HS-5 (cell line): ENCODE results near the gene PROSER1.
"Not testable (repeated sequence)": the region's sequence is repeated elsewhere in the genome, so short reads cannot be mapped to it uniquely, and the experiment has no call there.

Experiments used
- DNase-seq: peaks from one replicate; pipeline ENCODE4 v3.0.0-alpha.2; 2012; ENCODE audit warnings: low read depth

Gene PROSER1

DNA sequence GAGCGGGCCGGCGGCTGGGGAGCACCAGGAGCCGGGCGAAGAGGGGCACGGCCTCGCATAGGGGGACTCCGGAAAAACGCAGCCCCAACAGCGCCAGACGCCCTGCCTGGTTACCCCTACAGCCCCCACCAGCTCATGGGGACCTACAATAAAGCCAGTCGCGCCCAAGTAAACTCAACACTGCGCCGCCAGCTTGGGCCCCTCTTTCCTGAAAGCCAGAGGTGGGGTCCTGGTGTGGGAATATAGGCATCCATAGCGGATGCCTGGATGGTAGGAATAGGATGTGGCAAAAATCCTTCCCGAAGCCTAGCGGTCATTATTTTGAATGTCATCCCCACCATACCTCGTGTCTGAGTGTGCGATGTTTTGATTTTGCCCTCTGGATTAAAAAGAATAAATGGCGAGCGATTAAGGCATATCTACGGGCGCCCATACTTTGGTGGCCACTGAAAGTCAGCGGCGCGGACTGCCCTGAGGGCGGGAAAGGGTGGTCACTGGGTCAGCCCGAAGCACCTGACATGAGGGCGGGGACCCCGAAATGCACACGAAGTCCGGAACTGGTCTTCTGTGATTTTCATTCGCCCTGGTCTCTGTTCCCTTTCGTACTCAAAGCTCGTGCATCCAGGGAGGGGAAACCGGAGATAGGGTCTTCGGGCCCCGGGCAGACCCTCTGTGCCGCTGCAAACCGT, at the start of gene PROSER1, which contains the start of gene NHLRC3:
Gene PROSER1, minus strand, starts transcription at position 210 of the 689 bp plus-strand sequence. CDS start 847 bp downstream, outside the sequence.
Gene NHLRC3, plus strand, starts transcription at position 577 of the 689 bp plus-strand sequence. CDS start 184 bp downstream, outside the sequence.
- peak; percentile 56 for DNase-seq

DNA sequence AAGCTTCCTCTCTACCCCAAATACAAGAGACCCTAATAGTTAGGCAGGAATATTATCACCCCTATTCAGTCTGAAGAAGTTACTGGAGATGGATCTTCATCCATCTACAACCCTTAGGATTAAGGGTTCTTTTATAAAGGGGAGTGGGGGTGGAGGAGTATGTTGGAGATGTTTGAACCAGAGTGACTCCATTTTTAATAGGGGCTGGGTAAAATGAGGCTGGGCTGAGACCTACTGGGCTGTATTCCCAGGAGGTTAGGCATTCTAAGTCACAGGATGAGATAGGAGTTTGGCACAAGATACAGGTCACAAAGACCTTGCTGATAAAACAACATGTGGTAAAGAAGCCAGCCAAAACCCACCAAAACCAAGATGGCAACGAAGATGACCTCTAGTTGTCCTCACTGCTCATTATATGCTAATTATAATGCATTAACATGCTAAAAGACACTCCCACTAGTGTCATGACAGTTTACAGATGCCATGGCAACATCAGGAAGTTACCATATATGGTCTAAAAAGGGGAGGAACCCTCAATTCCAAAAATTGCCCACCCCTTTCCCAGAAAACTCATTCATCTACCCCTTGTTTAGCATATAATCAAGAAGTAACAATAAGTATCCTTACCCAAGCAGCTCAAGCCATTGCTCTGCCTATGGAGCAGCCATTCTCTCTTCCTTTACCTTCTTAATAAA, 48.5 kb upstream of the PROSER1 start:
- DNase-seq = not testable (repeated sequence)

DNA sequence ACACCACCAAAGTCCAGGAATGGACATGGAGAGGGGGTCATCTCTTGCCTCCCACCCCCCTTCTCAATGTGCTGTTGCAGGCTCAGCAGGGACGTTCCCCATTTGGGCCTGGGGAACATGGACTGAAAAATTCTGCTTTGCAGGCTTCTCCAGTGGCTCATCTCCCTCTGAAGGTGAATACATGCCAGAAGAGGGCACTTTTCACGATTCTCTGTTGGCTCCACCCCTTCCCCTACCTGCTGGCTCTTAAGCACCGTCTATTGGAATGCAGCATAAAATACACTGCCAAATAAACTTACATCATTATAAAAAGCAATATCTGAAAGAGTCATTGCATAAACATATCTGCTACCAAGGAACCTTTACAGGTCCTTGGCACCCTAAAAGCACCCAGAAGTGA, 36.1 kb upstream of the PROSER1 start:
- DNase-seq = no peak

DNA sequence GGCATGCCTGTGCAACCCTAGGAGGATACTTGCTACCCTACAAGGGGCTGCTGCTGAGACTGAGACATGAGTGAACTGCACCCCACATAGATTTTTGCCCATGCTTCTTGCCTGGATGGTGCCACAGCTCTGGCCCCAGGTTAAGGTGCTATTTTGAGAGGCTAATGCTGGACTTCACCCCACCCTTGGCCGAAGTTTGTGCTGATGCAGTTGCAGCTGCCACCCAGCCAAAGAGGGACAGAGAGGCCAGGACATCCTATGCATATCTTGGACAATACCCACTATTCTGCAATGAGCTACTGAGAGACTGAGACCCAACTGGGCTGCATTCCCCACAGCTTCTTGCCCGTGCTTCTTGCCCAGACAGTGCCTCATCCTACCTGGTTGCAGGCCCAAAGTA, 35.0 kb upstream of the PROSER1 start:
- DNase-seq = no peak

DNA sequence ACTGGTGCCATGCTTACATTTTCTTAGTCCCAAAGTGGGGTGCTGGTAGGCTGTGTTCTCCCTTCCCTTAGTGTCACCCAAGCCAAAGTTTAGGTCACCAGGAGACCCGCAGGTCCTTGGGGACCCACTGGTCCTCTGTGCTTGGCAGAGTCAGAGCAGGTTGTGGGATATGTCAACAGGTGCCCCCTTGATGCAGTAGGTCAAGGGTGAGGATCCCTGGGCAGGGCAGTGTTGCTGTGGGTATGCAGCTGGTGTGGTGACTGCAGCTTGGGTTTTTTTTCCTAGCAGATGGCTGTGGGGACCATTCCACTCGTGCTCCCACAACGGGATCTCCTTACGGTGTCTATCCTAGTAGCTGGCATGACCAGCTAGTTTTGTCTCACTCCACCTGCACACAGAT, 24.1 kb upstream of the PROSER1 start:
- DNase-seq = no peak

DNA sequence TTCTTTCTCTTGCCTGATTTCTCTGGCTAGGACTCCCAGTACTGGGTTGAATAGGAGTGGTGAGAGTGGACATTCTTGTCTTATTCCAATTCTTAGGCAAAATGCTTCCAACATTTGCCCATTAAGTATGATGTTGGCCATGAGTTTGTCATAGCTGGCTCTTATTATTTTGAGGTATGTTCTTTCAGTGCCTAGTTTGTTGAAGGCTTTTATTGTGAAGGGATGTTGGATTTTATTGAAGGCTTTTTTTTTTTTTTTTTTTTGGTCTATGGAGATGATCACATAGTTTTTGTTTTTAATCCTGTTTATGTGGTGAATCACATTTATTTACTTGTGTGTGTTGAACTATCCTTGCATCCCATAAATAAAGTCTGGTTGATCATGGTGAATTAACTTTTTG, 20.2 kb upstream of the PROSER1 start:
- no peak for DNase-seq

DNA sequence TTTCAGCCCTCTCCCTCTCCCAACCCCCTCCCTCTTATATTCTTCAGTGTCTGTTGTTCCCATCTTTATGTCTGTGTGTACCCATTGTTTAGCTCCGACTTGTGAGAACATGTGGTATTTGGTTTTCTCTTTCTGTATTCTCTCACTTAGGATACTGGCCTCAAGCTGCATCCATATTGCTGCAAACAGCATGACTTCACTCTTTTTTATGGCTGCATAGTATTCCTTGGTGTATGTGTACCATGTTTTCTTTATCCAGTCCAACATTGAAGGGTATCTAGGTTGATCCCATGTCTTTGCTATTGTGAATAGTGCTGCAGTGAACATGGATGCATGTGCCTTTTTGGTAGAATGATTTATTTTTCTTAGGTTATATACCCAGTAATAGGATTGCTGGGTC, 18.1 kb upstream of the PROSER1 start:
- DNase-seq = no peak

DNA sequence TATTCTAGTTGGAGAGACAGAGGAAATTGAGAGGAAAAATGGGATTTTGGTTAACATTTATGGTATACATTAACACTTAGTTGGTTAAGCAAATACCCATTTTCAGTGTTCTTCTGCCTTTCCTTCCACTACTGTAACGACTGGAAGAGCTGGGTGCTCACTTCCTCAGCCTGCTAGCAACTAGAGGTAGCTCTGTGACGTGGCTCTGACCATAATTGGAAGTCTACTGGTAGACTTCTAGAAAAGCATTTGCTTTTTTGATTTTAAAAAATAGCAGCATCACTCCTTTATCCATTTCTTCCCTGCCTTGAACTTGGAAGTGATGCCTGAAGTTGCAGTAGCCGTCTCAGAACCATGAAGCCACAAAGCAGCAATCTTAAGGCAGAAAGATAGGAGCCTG, 16.2 kb upstream of the PROSER1 start:
- DNase-seq = no peak

DNA sequence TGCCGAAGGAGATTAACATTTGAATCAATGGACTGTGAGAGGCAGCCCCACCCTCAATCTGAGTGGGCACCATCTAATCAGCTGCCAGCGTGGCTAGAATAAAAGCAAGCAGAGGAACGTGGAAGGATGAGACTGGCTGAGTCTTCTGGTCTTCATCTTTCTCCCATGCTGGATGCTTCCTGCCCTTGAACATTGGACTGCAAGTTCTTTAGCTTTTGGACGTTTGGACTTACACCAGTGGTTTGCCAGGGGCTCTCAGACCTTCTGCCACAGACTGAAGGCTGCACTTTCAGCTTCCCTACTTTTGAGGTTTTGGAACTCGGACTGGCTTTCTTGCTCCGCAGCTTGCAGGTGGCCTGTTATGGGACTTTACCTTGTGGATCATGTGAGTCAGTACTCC, 15.1 kb upstream of the PROSER1 start:
- no peak for DNase-seq

DNA sequence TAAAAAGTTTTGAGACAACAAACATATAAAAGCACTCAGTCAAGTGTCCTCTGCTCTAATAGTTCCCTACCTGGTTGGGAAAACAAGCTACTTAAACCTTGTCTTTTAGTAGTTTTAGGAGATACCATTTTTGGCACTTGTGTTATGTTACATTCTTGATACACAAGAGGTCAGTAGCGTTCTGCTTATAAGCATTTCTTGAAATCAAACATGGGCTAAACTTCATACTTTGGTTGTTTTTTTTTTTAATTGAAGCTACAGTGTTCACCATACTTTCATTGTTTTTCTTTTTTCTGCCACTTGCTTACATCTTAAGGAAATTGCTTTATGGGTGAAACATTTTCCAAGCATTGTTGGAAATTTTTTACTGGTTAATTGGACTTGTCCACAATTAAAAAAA, 13.3 kb upstream of the PROSER1 start:
- no peak for DNase-seq

DNA sequence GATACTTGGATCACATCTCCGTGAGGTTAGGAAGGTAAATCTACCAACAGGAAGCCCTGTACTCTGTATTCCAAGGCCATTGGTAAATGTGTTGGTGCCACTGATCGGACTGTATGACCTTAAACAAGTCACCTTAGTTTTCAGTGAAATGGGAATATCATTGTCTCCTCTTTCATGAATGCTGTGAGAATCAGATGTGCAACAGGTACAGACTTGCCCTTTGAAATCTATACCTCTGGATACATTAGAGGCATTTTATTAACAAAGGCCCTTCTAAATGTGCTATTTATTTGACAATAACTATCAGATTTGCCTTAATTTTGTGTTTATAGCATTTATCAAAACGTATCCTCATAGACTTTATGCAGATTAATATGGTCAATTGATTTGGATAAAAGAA, 11.4 kb upstream of the PROSER1 start:
- DNase-seq = no peak

DNA sequence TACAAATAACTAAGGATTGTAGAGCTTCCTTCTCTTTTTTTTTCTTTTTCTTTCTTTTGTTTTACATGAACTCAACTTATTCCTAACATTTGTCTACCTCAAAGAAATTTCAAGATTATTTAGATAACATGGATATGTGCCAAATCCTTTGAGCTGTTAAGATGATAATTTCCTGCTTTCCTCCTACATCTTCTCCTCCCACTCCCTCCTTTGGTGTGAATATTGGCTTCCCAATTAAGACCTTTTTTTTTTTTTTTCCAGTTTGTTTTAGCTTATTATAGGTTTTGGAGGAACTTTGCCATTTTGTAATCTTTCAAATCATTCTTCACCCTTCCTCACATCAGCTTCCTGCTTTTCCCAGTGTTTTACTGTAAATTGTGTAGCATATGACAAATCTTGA, 10.9 kb upstream of the PROSER1 start:
- no peak for DNase-seq

DNA sequence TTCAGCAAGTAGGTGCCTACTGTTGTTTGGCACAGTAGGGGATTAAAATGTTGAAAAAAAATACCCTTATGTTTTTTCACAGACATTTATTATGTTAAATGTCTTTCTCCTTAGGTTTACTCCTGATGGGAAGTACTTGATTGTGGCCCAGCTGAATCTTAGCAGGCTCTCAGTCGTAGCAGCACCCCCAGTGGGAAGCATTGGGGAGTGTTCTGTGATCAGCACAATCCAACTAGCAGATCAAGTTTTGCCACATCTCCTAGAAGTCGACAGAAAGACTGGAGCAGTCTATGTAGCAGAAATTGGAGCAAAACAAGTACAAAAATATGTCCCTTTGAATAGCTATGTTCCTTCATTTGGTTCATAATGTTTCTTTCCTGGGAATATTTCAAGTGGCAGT, 9.7 kb upstream of the PROSER1 start:
- no peak for DNase-seq

DNA sequence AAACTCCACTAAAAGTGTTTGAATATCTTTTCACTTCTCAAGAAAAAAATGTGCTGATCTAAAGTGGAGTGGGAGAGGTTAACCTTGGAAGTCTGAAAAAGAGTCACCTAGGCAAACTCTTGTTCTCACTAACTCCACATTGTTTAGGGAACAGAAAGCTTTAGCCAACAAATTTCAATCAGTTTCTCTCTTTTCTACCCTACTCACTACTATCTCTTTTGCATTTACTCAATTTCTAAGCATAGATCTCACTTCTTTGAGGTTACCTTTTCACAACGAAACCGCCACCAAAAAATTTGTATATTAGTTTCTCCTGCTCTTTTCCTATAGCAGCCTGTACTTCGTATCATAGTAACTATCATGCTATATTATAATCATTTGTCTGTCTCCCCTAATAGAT, 6.6 kb upstream of the PROSER1 start:
- DNase-seq = no peak

DNA sequence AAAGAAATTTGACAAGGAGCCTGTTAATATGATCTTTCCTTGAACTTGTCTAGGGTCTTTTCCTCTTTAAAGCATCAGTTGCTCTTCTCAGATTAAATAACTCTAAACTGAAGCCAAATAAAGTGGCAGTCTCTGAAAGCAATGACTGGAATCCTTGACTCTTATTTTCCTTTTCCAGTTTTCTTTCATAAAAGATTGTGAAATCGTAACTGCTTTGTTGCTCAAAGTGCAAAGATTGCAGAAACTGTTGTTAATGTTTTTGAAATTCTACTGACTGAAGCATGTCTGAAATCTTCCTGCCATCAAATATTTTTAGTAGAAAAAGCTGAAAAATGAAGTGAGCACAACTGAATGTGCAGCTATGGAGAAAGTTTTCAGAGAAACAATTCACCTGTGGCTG, 2.3 kb upstream of the PROSER1 start:
- DNase-seq = no peak

DNA sequence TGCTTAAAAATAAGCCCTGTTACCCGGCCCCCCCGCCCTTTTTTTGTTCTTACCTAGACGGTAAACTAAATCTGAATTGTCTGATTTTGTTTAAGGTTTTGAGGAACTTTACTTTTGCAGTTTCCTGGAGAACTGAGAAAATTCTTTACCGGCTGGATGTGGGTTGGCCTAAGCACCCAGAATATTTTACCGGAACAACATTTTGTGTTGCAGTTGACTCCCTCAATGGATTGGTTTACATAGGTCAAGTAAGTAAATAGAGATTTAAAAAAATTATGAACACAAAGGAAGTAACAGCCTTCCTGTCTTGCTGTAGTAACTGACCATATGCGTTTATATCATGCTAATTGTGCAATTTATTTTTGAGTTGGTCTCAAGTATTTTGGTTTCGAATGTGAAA, 1.2 kb upstream of the PROSER1 start:
- no peak for DNase-seq

DNA sequence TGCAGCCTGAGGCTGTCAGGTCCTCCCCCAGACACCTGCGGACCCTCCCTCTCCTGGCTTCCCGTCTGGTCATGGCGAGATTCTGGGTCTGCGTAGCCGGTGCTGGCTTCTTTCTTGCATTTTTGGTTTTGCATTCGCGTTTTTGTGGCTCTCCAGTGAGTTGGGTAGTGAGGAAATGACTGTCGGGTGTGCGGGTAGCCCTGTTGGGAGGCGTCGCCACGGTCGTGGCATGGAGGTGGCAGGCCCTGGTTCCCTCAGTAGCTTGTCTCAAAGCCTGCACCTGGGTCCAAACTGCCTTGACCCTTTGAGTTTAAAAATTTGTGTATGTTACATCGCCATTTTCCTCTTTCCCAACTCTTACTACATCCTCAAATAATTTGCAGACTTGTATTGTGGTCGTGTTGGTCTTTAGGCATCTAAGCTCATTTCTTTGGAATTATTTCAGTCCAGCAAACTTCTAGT, 711 bp upstream of the PROSER1 start:
- DNase-seq = no peak

DNA sequence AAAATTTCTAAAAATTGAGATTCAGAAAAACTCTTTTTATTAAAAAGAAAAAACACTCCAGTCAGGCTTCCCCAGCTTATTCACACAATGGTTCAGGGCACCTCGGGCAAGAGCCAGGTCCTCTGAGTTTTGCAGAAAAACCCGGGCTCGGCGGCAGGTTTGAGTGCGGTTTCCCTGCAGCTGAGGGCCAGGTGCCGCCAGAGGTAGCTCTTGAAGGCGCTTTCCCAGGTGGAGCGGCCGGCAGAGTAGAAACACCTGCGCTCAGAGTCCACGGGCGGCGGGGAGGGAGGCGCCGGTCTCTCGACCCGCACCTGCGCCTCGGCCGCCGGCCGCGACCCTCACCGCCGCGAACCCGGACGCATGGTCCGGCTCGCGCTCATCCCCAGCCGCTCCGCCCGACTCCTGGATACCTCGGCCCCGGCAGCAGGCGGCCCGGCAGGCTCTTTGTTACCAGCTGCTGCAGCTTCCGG, 444 bp downstream of the PROSER1 start:
- no peak for DNase-seq

DNA sequence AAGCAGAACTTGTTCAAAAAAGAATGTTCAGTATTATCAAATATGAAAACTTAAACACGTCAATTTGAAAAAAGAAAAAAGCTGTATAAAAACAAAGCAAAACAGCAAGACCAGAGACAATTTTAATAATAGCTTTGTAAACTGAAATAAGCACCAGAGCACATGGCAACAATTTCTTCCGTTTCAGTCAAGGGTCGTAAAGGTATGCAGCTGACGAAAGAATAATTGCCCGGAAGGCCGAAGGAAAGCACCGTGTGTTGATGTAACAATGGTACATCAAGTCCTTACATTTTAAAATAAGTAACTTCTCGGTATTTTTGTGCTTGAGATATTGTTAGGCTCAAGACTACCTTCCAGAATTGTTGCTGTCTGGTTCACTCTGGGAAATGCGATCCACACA, 1.7 kb downstream of the PROSER1 start:
- no peak for DNase-seq

DNA sequence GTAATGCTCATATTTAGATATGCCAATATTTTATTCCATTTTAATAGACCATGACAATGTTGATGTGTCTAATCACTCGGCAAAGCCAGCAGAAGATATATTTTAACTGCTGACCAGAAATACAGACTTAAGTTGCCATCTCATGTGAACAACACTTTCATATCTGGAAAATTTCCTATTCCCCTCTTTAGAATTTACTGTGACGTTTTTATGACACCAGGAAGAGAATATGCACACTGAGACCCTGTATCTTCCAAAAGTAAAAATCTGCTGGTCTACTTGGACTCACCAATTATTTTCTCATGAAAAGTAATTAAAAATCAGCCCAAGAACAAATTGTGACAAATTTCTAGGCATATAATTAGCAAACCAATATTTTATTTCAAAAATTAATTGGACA, 2.1 kb downstream of the PROSER1 start:
- no peak for DNase-seq

DNA sequence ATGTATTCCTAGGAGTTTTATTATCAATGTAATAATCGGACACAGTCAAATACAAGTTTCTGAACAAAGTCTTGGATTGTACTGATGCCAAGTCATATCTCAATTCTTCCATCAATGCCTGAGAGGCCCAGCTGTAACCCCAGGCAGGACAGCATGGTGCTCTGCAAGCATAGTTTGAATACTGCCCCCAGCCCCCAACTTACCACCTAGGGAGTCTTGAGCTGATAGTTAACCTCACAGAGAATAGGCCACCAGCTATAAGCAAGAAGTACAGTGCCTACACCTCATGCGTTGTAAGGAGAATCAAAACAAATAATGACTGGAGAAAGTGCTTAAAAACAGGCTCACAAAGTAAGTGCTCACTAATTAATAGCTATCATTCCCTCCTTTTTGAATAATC, 2.7 kb downstream of the PROSER1 start:
- DNase-seq = no peak

DNA sequence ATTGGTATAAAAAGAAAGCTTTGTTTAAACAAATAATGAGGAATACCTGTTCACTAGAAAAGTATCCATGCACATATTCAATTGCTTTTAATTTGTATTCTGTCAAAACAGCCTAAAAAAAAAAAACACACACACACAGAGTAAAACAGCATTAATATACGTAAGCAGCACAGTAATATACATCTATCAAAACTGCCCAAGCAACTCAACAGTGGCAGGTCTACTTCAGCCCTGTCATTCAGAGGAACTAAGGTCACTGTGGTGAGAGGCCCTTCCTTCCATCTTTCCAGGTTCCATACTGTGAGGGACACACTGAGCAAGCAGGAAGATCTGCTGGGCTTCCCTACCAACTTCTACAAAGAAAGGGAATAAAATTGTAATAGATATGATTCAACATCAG, 3.8 kb downstream of the PROSER1 start:
- DNase-seq = no peak

DNA sequence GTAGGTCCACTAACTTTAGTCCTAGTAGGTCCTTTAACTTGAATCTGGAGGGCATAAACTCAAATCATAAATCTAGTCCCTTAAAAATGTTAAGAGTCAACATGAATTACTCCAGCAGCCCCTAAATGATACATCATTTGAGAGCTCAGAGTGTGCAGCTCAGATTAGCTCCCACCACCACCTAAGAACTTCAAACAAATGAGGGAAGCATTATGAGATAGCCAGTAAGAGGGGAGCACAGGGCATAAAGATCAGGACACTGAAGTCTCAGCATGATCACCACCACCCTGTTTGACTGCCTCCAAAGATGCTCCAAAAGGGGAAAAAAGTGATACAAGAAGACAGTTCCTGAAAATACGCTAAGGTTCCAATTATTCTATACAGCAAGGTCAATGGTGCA, 5.7 kb downstream of the PROSER1 start:
- DNase-seq = no peak

DNA sequence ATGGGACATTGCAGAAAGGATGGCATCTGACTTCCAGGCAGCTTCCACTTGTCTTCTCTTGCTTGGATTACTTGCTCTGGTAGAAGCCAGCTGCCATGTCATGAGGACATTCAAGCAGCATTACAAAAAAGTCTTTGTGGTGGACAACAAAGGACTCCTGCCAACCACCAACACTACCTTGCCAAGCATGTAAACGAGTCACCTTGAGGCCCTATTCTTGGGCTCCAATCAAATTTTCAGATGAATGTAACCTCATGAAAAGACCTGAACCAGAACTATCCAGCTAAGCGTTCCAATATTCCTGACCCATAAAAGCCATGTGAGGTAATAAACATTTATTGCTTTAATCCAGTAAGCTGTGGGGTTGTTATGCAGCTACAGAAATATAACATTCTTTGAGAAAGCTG, 12.5 kb downstream of the PROSER1 start:
- DNase-seq = no peak
